IMR-90 (cell line): ENCODE results near the gene KAT14. TPM values are rescaled to one million over a fixed set of nuclear protein-coding genes. Genes with fewer than 3 reads are reported as not detected.

Experiments used
- ATAC-seq: fragments of 200-7000 bp; cut with Tn5 transposase; 2 replicates; pipeline ENCODE4 v1.9.1; 2020; ENCODE audit warnings: low read depth, mild to moderate bottlenecking, moderate library complexity
- BruUV-seq: library from RNA; stranded (reverse); fragments of 400-500 nt; replicated peaks from 2 replicates; lab custom pipeline; 2021; lab: Mats Ljungman, UMichigan
- CTCF ChIA-PET: fragments of 300-600 bp; formaldehyde crosslinking; extraction: SDS; loops from one replicate; lab custom pipeline; 2021; ENCODE audit warnings: antibody characterized with exemption; lab: Yijun Ruan, JAX
- POLR2A ChIA-PET: fragments of 300-600 bp; sonication (Branson Sonifier 250); formaldehyde crosslinking; loops from one replicate; lab custom pipeline; 2022; ENCODE audit warnings: antibody characterized with exemption; ENCODE audit not compliant: unreplicated experiment; lab: Charles Lee
- DNase-seq: peaks from one replicate; pipeline ENCODE4 v3.0.0; 2013
- H2AFZ ChIP-seq: replicated peaks from 2 replicates; pipeline ENCODE3; 2013; ENCODE audit warnings: low read length, mild to moderate bottlenecking; ENCODE audit not compliant: poor library complexity
- H2AK5ac ChIP-seq: 2 replicates; pipeline ENCODE4 v1.6.1; 2013; ENCODE audit warnings: low read depth, low read length, inconsistent platforms
- H2AK9ac ChIP-seq: replicated peaks from 2 replicates; pipeline ENCODE3; 2013; ENCODE audit warnings: mild to moderate bottlenecking, low read depth, low read length, moderate library complexity; ENCODE audit not compliant: poor library complexity
- H2BK120ac ChIP-seq: 2 replicates; pipeline ENCODE4 v1.6.1; 2013; ENCODE audit warnings: low read depth, low read length, inconsistent platforms
- H2BK15ac ChIP-seq: 3 replicates; pipeline ENCODE4 v1.6.1; 2013; ENCODE audit warnings: low read depth, low read length, inconsistent platforms
- H2BK20ac ChIP-seq: 2 replicates; pipeline ENCODE4 v1.6.1; 2013; ENCODE audit warnings: low read depth, mild to moderate bottlenecking, inconsistent platforms, low read length, moderate library complexity
- H2BK5ac ChIP-seq: 2 replicates; pipeline ENCODE4 v1.6.1; 2013; ENCODE audit warnings: mild to moderate bottlenecking, low read depth, low read length, inconsistent platforms; ENCODE audit not compliant: poor library complexity, severe bottlenecking
- H3K14ac ChIP-seq: replicated peaks from 2 replicates; pipeline ENCODE4 v1.6.1; 2013; ENCODE audit warnings: low read depth, low read length, inconsistent platforms
- H3K18ac ChIP-seq: 2 replicates; pipeline ENCODE4 v1.6.1; 2013; ENCODE audit warnings: low read depth, low read length, control low read depth
- H3K23ac ChIP-seq: 2 replicates; pipeline ENCODE4 v1.6.1; 2013; ENCODE audit warnings: low read depth, low read length, inconsistent platforms
- H3K27ac ChIP-seq: 2 replicates; pipeline ENCODE4 v1.5.1; 2013; ENCODE audit warnings: mild to moderate bottlenecking, control low read depth, low read length; ENCODE audit not compliant: insufficient read depth
- H3K27me3 ChIP-seq: 2 replicates; pipeline ENCODE4 v1.6.1; 2013; ENCODE audit warnings: low read length; ENCODE audit not compliant: control insufficient read depth, insufficient read depth
- H3K36me3 ChIP-seq: 2 replicates; pipeline ENCODE4 v1.6.1; 2013; ENCODE audit warnings: low read length, mixed read lengths; ENCODE audit not compliant: control insufficient read depth, insufficient read depth
- H3K4ac ChIP-seq: 2 replicates; pipeline ENCODE4 v1.6.1; 2013; ENCODE audit warnings: low read depth, low read length, inconsistent platforms
- H3K4me1 ChIP-seq: 2 replicates; pipeline ENCODE4 v1.6.1; 2013; ENCODE audit warnings: low read length, mixed read lengths; ENCODE audit not compliant: control insufficient read depth, insufficient read depth
- H3K4me2 ChIP-seq: 2 replicates; pipeline ENCODE4 v1.6.1; 2013; ENCODE audit warnings: low read depth, mild to moderate bottlenecking, control low read depth, low read length, moderate library complexity
- H3K4me3 ChIP-seq: 2 replicates; pipeline ENCODE4 v1.5.1; 2013; ENCODE audit warnings: low read depth, mild to moderate bottlenecking, control low read depth, low read length, moderate library complexity; ENCODE audit not compliant: insufficient read depth
- H3K56ac ChIP-seq: 2 replicates; pipeline ENCODE4 v1.6.1; 2013; ENCODE audit warnings: low read length, inconsistent platforms; ENCODE audit not compliant: insufficient read depth; ENCODE audit errors: extremely low read depth
- H3K79me1 ChIP-seq, 2 experiments: 2 replicates each; pipeline ENCODE4 v1.6.1; 2013; ENCODE audit warnings: low read length in 2 of 2, inconsistent platforms in 1 of 2, low read depth in 1 of 2
- H3K9ac ChIP-seq: 2 replicates; pipeline ENCODE4 v1.6.1; 2013; ENCODE audit warnings: low read depth, low read length, control low read depth
- H3K9me1 ChIP-seq: 2 replicates; pipeline ENCODE4 v1.6.1; 2013; ENCODE audit warnings: low read length, inconsistent platforms; ENCODE audit not compliant: insufficient read depth
- H3K9me3 ChIP-seq: 2 replicates; pipeline ENCODE4 v1.6.1; 2013; ENCODE audit warnings: low read length; ENCODE audit not compliant: control insufficient read depth, insufficient read depth
- H4K20me1 ChIP-seq: 2 replicates; pipeline ENCODE4 v1.6.1; 2013; ENCODE audit warnings: low read length, inconsistent platforms; ENCODE audit not compliant: insufficient read depth
- H4K5ac ChIP-seq: 2 replicates; pipeline ENCODE4 v1.6.1; 2013; ENCODE audit warnings: mild to moderate bottlenecking, low read depth, low read length, control low read depth
- H4K8ac ChIP-seq, 2 experiments: 2 replicates each; pipeline ENCODE4 v1.6.1; 2013; ENCODE audit warnings: low read depth in 2 of 2, low read length in 2 of 2, control low read depth in 1 of 2, inconsistent platforms in 1 of 2
- H4K91ac ChIP-seq: 2 replicates; pipeline ENCODE4 v1.6.1; 2013; ENCODE audit warnings: low read depth, low read length, inconsistent platforms; ENCODE audit not compliant: insufficient read depth
- FOS ChIP-seq: fragments of 150-350 bp; IDR thresholded peaks from 2 replicates; pipeline ENCODE4 v1.6.1; 2016; ENCODE audit warnings: low read depth, low read length
- SMC3 ChIP-seq: fragments of 150-350 bp; IDR thresholded peaks from 2 replicates; pipeline ENCODE4 v1.6.1; 2016; ENCODE audit warnings: low read depth, mild to moderate bottlenecking, antibody characterized with exemption, low read length, moderate library complexity
- WGBS, 2 experiments: methylation state at CpG; one replicate each; pipeline versions ENCODE4 v1.1.5 to v1.1.7; 2013; ENCODE audit warnings: missing lambda C conversion rate in 2 of 2; ENCODE audit not compliant: insufficient read length in 1 of 2; ENCODE audit errors: extremely low coverage in 2 of 2; 5-methylcytosine and 5-hydroxymethylcytosine counted together
- dilution Hi-C: fragments of 300-500 bp; cut with HindIII; formaldehyde crosslinking; loops from one replicate; pipeline ENCODE4 v1.14.3; 2018; ENCODE audit warnings: low sequenced_read_pairs; ENCODE audit not compliant: unreplicated experiment
- in situ Hi-C: fragments of 300-500 bp; cut with MboI; formaldehyde crosslinking; loops from 3 replicates; pipeline ENCODE4 v1.14.3; 2019; ENCODE audit warnings: low sequenced_read_pairs, inconsistent platforms, mixed read lengths
- intact Hi-C: fragments of 100-400 bp; cut with micrococcal nuclease; formaldehyde crosslinking; loops from 2 replicates; pipeline ENCODE4 v1.10.0; 2022
- polyA plus RNA-seq, 3 experiments: library from polyadenylated mRNA; depleted of rRNA; stranded (reverse); fragments of >200 nt; gene quantifications; 2 replicates each; pipeline ENCODE4 v1.2.3, GENCODE V29; 2012; ENCODE audit warnings: low replicate concordance in 1 of 3
- total RNA-seq: library from RNA; depleted of rRNA; stranded (reverse); fragments of >200 nt; gene quantifications from 2 replicates; pipeline ENCODE4 v1.2.3, GENCODE V29; 2012

KAT14 gene
- total and polyA plus RNA-seq, 2 of the 4 experiments (the other 2 are of a cell fraction) = 6.7 to 12.4 TPM

- peaks cover under 1% of the 10 kb centered on the region; the same call in 1 of the 2 replicates for H3K27me3 ChIP-seq
- H3K18ac ChIP-seq = no peak overlapping the region; the same call in 1 of the 2 replicates
- ATAC-seq (peak; percentile 91), DNase-seq (peak; percentile 64)
- no peak overlapping the region for H2AK5ac ChIP-seq
- H3K23ac ChIP-seq = no peak overlapping the region
- peak; percentile 27; the same call in 1 of the 2 replicates for TF ChIP-seq FOS
- no peak for TF ChIP-seq SMC3
- no peak overlapping the region for H2AK9ac ChIP-seq
- H3K56ac ChIP-seq = no peak overlapping the region
- BruUV-seq = no TSS peak
- in situ Hi-C loops (no loop called here), intact Hi-C loops (no loop called here), dilution Hi-C loops (no loop called here)
- H3K4me1 ChIP-seq = peaks cover 9% of the 10 kb centered on the region
- no peak overlapping the region for H2BK5ac ChIP-seq
- H3K4me3 ChIP-seq = peak overlapping the region; percentile 10; the same call in 1 of the 2 replicates
- H3K36me3 ChIP-seq = no peaks in the 10 kb centered on the region
- no peaks in the 10 kb centered on the region for H4K20me1 ChIP-seq
- H3K14ac ChIP-seq = no peak overlapping the region
- ChIA-PET POLR2A (no interaction called here), CTCF (interaction anchor here (0.8 to 1.1 kb wide), 2 partner anchors 19 to 57 kb away, joined by 3 read pairs; no protein-coding TSS in a partner anchor)
- H3K27ac ChIP-seq = no peak overlapping the region
- H3K9me3 ChIP-seq = no peaks in the 10 kb centered on the region
- no peak overlapping the region for H2BK15ac ChIP-seq
- WGBS, 2 experiments = 0% methylated on average over 2 of the region's 9 CpGs; no CpG with 5 or more reads in 1 of the 2 experiments
- H3K4ac ChIP-seq = no peak overlapping the region
- H4K5ac ChIP-seq = no peak overlapping the region
- no peak overlapping the region for H4K8ac ChIP-seq
- peak overlapping the region; percentile 72 for H2AFZ ChIP-seq
- H3K9ac ChIP-seq = no peak overlapping the region
- no peak overlapping the region for H2BK120ac ChIP-seq
- no peaks in the 10 kb centered on the region for H3K9me1 ChIP-seq
- H2BK20ac ChIP-seq = no peak overlapping the region
- H3K4me2 ChIP-seq = peak overlapping the region; percentile 93
- no peaks in the 10 kb centered on the region for H3K79me1 ChIP-seq
- no peak overlapping the region for H4K91ac ChIP-seq
Measured at GRCh38 chr20:18224968-18225568, 87.4 kb downstream of the KAT14 start.
